HG03521 (cell line): Measurements from ENCODE around the gene NXPE3.

ENCODE experiments used
- ATAC-seq: cut with Tn5 transposase; IDR thresholded peaks from one replicate; pipeline ENCODE4 v1.9.1; 2021; ENCODE audit warnings: mild to moderate bottlenecking, moderate library complexity; ENCODE audit not compliant: unreplicated experiment

Gene NXPE3

DNA sequence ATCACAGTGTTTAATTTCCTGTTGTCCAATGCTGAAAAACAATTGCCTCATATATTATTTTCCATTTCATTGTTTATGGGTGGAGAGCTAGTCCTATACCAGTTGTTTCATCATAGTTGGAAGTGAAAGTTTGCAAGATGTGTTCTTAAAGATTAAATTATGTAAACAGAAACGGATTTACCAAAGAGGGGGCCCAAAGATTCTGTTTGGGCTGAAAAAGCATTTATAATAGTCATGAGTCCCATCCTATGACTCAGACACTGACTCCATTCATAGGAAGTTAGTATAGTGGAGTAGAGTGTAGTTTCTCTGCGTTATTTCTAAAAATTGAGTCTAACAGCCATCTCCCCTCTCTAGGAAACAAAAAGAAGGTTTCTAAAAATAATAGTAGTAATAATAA, 94.6 kb downstream of the NXPE3 start:
- no peak for ATAC-seq

GRCh38 chr3:101876142-101876541, 97.1 kb downstream of the NXPE3 start:
- no peak for ATAC-seq
